ENCODE measurements around the gene SEMA3B.
"Not testable (repeated sequence)": the region's sequence is repeated elsewhere in the genome, so short reads cannot be mapped to it uniquely, and the experiment has no call there.

SEMA3B gene

GRCh38 chr3:50238549-50239026, 30.4 kb upstream of the SEMA3B start:
- DNase-seq = no peak

- DNase-seq = no peak
These were observed 29.3 kb upstream of the SEMA3B start for GRCh38 chr3:50239649-50240048.

GRCh38 chr3:50241163-50241562, 27.8 kb upstream of the SEMA3B start:
- no peak for DNase-seq

- DNase-seq = no peak
These were observed 27.1 kb upstream of the SEMA3B start for GRCh38 chr3:50241713-50242380.

- DNase-seq = no peak
These were observed 26.6 kb upstream of the SEMA3B start for GRCh38 chr3:50242381-50242770.

GRCh38 chr3:50242851-50243542, 25.9 kb upstream of the SEMA3B start:
- DNase-seq = no peak

GRCh38 chr3:50243543-50243895, 25.4 kb upstream of the SEMA3B start:
- no peak for DNase-seq

- not testable (repeated sequence) for DNase-seq
These were observed 24.1 kb upstream of the SEMA3B start for GRCh38 chr3:50244813-50245212.

- no peak for DNase-seq
These were observed 23.6 kb upstream of the SEMA3B start for GRCh38 chr3:50245251-50245745.

GRCh38 chr3:50245831-50246516, 23.0 kb upstream of the SEMA3B start:
- DNase-seq = peak; percentile 36

GRCh38 chr3:50246517-50246954, 22.4 kb upstream of the SEMA3B start:
- no peak for DNase-seq

- DNase-seq = no peak
These were observed 20.6 kb upstream of the SEMA3B start for GRCh38 chr3:50248387-50248786.

- no peak for DNase-seq
These were observed 19.5 kb upstream of the SEMA3B start for GRCh38 chr3:50249457-50249856.

- DNase-seq = no peak
These were observed 18.4 kb upstream of the SEMA3B start for GRCh38 chr3:50250514-50250913.

- no peak for DNase-seq
These were observed 17.7 kb upstream of the SEMA3B start for GRCh38 chr3:50251220-50251619.

- DNase-seq = no peak
These were observed 14.2 kb upstream of the SEMA3B start for GRCh38 chr3:50254577-50255250.

GRCh38 chr3:50255251-50255615, 13.7 kb upstream of the SEMA3B start:
- no peak for DNase-seq

- no peak for DNase-seq
These were observed 11.7 kb upstream of the SEMA3B start for GRCh38 chr3:50256978-50257890.

- DNase-seq = no peak
These were observed 10.8 kb upstream of the SEMA3B start for GRCh38 chr3:50258029-50258680.

- DNase-seq = no peak
These were observed 10.0 kb upstream of the SEMA3B start for GRCh38 chr3:50258979-50259378.

- DNase-seq = no peak
These were observed 9.4 kb upstream of the SEMA3B start for GRCh38 chr3:50259432-50260026.

Data from NCI-H1694 treated with DMSO at 0.1 percent for 48 hours (cell line).